NB4 (cell line): ENCODE data around the gene VAV2.

ENCODE experiments used
- CTCF ChIP-seq: IDR thresholded peaks from one replicate; pipeline ENCODE4 v1.5.1; 2012; ENCODE audit warnings: low read depth, low read length
- MAX ChIP-seq: IDR thresholded peaks from 2 replicates; pipeline ENCODE4 v1.6.1; 2011; ENCODE audit warnings: low read depth, low read length
- POLR2A ChIP-seq: IDR thresholded peaks from 2 replicates; pipeline ENCODE4 v1.6.1; 2011; ENCODE audit warnings: mild to moderate bottlenecking; ENCODE audit not compliant: insufficient read length; ENCODE audit errors: extremely low read depth

- TF ChIP-seq CTCF (no peak), POLR2A (no peak), MAX (no peak)
Observed at GRCh38 chr9:133747309-133747708, 244.8 kb downstream of the VAV2 start.
